Measurements from ENCODE around the gene DERL3. TPM values are rescaled to one million over a fixed set of nuclear protein-coding genes. Genes with fewer than 3 reads are reported as not detected.

DERL3 gene
- total RNA-seq, 1 experiment from 2014 or later: 1.0 TPM

- CTCF ChIA-PET: no interaction called here
- DNase-seq (ENCODE audit: low read depth, low spot score) (no peak), ATAC-seq (no peak)
- H3K27me3 ChIP-seq (ENCODE audit: control insufficient read depth, insufficient read depth, low read length): no peaks in the 10 kb centered on the region
- H3K36me3 ChIP-seq (ENCODE audit: control insufficient read depth, insufficient read depth, low read length): no peaks in the 10 kb centered on the region; the same call in 1 of the 2 replicates
- BruUV-seq (replicated peaks): no TSS peak
- no peaks in the 10 kb centered on the region for H3K4me1 ChIP-seq (ENCODE audit: control insufficient read depth, insufficient read depth, low read length)
- no peak overlapping the region for H3K4me3 ChIP-seq (ENCODE audit: low read depth in 2 of 2, low read length in 2 of 2)
- TF ChIP-seq, protein P1, sequence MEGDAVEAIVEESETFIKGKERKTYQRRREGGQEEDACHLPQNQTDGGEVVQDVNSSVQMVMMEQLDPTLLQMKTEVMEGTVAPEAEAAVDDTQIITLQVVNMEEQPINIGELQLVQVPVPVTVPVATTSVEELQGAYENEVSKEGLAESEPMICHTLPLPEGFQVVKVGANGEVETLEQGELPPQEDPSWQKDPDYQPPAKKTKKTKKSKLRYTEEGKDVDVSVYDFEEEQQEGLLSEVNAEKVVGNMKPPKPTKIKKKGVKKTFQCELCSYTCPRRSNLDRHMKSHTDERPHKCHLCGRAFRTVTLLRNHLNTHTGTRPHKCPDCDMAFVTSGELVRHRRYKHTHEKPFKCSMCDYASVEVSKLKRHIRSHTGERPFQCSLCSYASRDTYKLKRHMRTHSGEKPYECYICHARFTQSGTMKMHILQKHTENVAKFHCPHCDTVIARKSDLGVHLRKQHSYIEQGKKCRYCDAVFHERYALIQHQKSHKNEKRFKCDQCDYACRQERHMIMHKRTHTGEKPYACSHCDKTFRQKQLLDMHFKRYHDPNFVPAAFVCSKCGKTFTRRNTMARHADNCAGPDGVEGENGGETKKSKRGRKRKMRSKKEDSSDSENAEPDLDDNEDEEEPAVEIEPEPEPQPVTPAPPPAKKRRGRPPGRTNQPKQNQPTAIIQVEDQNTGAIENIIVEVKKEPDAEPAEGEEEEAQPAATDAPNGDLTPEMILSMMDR (IDR thresholded peaks at IDR 0.05): no peak
- TF ChIP-seq SIN3A (IDR thresholded peaks at IDR 0.05; ENCODE audit: borderline replicate concordance, insufficient read depth, low read depth, low read length) (no peak), TCF7L2 (IDR thresholded peaks at IDR 0.05; ENCODE audit: low read depth, low read length) (no peak)
- H3K27ac ChIP-seq (ENCODE audit: low read length): no peak overlapping the region
- intact Hi-C loops (cut with micrococcal nuclease; ENCODE audit: unreplicated experiment): no loop called here
- POLR2A ChIA-PET: no interaction called here
- H3K9me3 ChIP-seq (ENCODE audit: control insufficient read depth, insufficient read depth, low read depth, low read length): no peaks in the 10 kb centered on the region
- in situ Hi-C loops (cut with HindIII; ENCODE audit: low pct_unique_long_range_greater_than_20kb, low sequenced_read_pairs): no loop called here
Observed at GRCh38 chr22:23875801-23876200, 37.0 kb upstream of the DERL3 start.

DNA sequence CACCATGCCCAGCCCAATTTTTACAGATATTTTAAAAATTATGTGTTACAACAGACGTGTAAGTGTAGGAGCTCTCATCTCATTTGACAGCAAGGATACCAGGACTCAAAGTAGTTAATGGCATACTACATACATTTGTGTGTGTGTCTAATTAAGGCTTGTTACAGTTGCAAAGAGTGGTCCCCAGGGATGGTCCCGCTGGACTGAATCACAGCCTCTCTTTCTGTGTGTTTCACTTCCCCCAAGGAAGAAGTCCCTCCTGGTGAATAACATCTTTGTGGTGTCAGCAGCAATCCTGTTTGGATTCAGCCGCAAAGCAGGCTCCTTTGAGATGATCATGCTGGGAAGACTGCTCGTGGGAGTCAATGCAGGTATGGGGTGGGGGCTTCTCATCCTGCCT lies 36.1 kb upstream of the DERL3 start:
- H3K27me3 ChIP-seq (ENCODE audit: control insufficient read depth, insufficient read depth, low read length): no peaks in the 10 kb centered on the region
- no peak for ATAC-seq
- no peak overlapping the region for H3K4me3 ChIP-seq (ENCODE audit: low read depth in 2 of 2, low read length in 2 of 2)
- in situ Hi-C loops (cut with HindIII; ENCODE audit: low pct_unique_long_range_greater_than_20kb, low sequenced_read_pairs) (no loop called here), intact Hi-C loops (cut with micrococcal nuclease; ENCODE audit: unreplicated experiment) (no loop called here)
- POLR2A ChIA-PET: interaction anchor here (0.6 kb wide), 1 partner anchor 433 kb away, joined by 4 read pairs; no protein-coding TSS in a partner anchor
- no peak for DNase-seq (ENCODE audit: low read depth, low spot score)
- H3K9me3 ChIP-seq (ENCODE audit: control insufficient read depth, insufficient read depth, low read depth, low read length): no peaks in the 10 kb centered on the region
- TF ChIP-seq REST (IDR thresholded peaks at IDR 0.05; ENCODE audit: insufficient read depth in 1 of 2, low read depth in 2 of 2, low read length in 1 of 2): no peak
- no peak for TF ChIP-seq TCF7L2 (IDR thresholded peaks at IDR 0.05; ENCODE audit: low read depth, low read length)
- TF ChIP-seq, protein P1 (IDR thresholded peaks at IDR 0.05): no peak
- TF ChIP-seq POLR2AphosphoS5 (IDR thresholded peaks at IDR 0.05; ENCODE audit: low read depth, low read length): no peak
- no peak for TF ChIP-seq SIN3A (IDR thresholded peaks at IDR 0.05; ENCODE audit: borderline replicate concordance, insufficient read depth, low read depth, low read length)
- H3K4me1 ChIP-seq (ENCODE audit: control insufficient read depth, insufficient read depth, low read length): no peaks in the 10 kb centered on the region
- no peaks in the 10 kb centered on the region; the same call in 1 of the 2 replicates for H3K36me3 ChIP-seq (ENCODE audit: control insufficient read depth, insufficient read depth, low read length)
- no peak overlapping the region for H3K27ac ChIP-seq (ENCODE audit: low read length)
- BruUV-seq (replicated peaks): no TSS peak
- CTCF ChIA-PET: no interaction called here
